Activated CD4-positive, alpha-beta memory T cell treated with anti-CD3 and anti-CD28 coated beads for 36 hours (primary cell): ENCODE measurements around the gene EMILIN2. TPM values are rescaled to one million over a fixed set of nuclear protein-coding genes. Genes with fewer than 3 reads are reported as not detected.
"Not testable (repeated sequence)": the region's sequence is repeated elsewhere in the genome, so short reads cannot be mapped to it uniquely, and the experiment has no call there.

Experiments used
- CTCF ChIA-PET: fragments of 350-600 bp; sonication (Branson Sonifier 250); formaldehyde crosslinking; loops from one replicate; lab custom pipeline; 2021; ENCODE audit warnings: antibody characterized with exemption, inconsistent platforms; lab: Charles Lee
- POLR2A ChIA-PET: fragments of 350-600 bp; sonication (Branson Sonifier 250); formaldehyde crosslinking; loops from one replicate; lab custom pipeline; 2021; ENCODE audit warnings: antibody characterized with exemption; lab: Charles Lee
- DNase-seq: peaks from one replicate; pipeline ENCODE4 v3.0.0-alpha.2; 2020
- H3K27ac Mint-ChIP-seq: one replicate; pipeline ENCODE4 v1.8.0; 2021; ENCODE audit warnings: mixed read lengths
- H3K27me3 Mint-ChIP-seq: one replicate; pipeline ENCODE4 v1.8.0; 2021; ENCODE audit warnings: mixed read lengths
- H3K36me3 Mint-ChIP-seq: one replicate; pipeline ENCODE4 v1.8.0; 2021; ENCODE audit warnings: mixed read lengths
- H3K4me1 Mint-ChIP-seq: one replicate; pipeline ENCODE4 v1.8.0; 2021; ENCODE audit warnings: low read depth, mixed read lengths
- H3K4me3 Mint-ChIP-seq: one replicate; pipeline ENCODE4 v1.8.0; 2021; ENCODE audit warnings: mild to moderate bottlenecking, mixed read lengths
- H3K9me3 Mint-ChIP-seq: one replicate; pipeline ENCODE4 v1.8.0; 2021; ENCODE audit warnings: mixed read lengths
- intact Hi-C: fragments of 100-400 bp; cut with micrococcal nuclease; formaldehyde crosslinking; loops from one replicate; pipeline ENCODE4 v1.15.1; 2023
- total RNA-seq, 2 experiments: library from RNA; stranded (reverse); gene quantifications; one replicate each; pipeline ENCODE4 v1.2.3, GENCODE V29; 2021

The EMILIN2 gene
- total RNA-seq: 10 to 100 TPM; 18.7 to 20.1 TPM

DNA sequence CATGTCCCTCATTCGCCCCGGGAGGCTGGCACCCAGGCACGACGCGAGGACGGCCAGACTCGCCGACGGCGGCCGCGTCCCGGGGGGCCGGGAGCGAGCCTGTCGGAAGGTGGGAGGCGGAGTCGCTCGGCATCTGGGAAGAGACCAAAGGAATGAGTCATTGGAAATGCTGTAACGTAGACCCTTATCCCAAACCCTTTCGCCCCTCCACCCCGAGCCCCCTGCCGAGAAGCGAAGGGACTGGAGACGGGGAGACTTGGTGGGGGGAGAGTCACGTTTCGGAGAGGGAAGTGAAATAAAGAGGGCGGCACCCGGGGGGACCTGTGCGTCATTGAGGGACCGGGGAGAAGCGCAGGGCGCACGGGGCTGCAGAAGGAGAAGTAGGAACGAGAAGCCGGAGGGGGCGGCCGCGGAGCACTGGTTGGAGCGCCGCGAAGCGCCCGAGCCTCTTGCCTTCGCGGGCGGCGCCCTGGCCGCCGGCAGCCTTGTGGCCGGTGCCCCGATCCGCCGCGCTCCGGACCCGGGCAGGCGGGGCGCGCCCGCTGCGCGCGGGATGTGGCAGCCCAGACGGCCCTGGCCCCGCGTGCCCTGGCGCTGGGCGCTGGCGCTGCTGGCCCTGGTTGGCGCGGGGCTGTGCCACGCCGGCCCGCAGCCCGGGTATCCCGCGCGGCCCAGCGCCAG, at the start of gene EMILIN2:
TSS of gene EMILIN2 (plus strand) at position 371 of the 681 bp plus-strand sequence. CDS start at position 554, 183 bp downstream.
- Mint-ChIP-seq H3K27ac (peak within 1 kb of the TSS; percentile 11), H3K36me3 (peaks cover 2% of the 10 kb centered on the region), H3K4me3 (peak within 1 kb of the TSS; percentile 84), H3K27me3 (peaks cover 27% of the 10 kb centered on the region), H3K4me1 (peaks cover 29% of the 10 kb centered on the region), H3K9me3 (no peaks in the 10 kb centered on the region)
- ChIA-PET POLR2A (interaction anchor here (0.9 kb wide), 1 partner anchor 59 kb away, joined by 6 read pairs; no protein-coding TSS in a partner anchor), CTCF (interaction anchor here (1.8 kb wide), 1 partner anchor 36 kb away, joined by 4 read pairs; no protein-coding TSS in a partner anchor)
- peak; percentile 60 for DNase-seq
- intact Hi-C loops: loop anchor here (2.0 to 5.0 kb wide), 3 partner anchors 36 to 126 kb away; no protein-coding TSS in a partner anchor

DNA sequence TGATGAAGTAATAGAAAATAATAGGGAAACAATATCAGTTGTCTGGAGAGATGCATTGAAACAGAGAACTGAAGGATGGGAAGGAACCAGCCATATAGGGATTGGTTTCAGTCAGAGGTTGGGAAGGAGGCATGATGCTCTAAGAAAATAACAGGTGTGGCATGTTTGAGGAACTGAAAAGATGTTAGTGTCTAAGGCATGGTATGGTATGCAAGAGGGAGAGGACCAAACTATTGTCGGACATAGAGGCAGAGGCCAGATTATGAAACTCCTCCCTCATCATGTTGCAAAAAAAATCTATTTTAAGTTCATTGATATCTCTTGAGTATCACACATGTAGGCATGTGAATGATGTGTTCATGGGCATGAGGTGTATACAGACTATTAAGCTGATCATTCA, 48.9 kb upstream of the EMILIN2 start:
- intact Hi-C loops: no loop called here
- Mint-ChIP-seq H3K27me3 (no peaks in the 10 kb centered on the region), H3K4me3 (no peak overlapping the region), H3K9me3 (no peaks in the 10 kb centered on the region), H3K4me1 (no peaks in the 10 kb centered on the region), H3K27ac (no peak overlapping the region), H3K36me3 (peaks cover 43% of the 10 kb centered on the region)
- CTCF ChIA-PET: no interaction called here
- POLR2A ChIA-PET: no interaction called here
- DNase-seq: no peak

DNA sequence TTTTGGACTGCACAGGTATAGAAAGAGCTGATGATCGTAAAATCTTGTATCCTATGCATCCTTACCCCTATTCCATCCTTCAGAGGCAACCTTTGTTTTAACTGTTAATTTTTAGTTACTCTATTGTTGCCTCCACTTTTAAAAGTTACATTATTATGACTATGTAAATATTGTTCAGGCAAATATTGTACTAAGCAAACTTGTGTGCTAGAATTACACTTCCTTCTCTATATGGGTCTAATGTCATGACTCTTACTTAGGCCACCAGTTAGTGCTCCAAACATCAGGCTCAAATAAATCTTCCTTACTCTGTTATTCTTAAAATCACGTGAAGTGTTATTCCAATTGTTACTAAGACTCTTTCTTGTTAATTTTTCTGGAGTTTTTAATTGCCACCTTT, 47.4 kb upstream of the EMILIN2 start:
- intact Hi-C loops: no loop called here
- Mint-ChIP-seq H3K27me3 (no peaks in the 10 kb centered on the region), H3K36me3 (peaks cover 48% of the 10 kb centered on the region), H3K9me3 (no peaks in the 10 kb centered on the region), H3K27ac (no peak overlapping the region), H3K4me3 (no peak overlapping the region), H3K4me1 (no peaks in the 10 kb centered on the region)
- no peak for DNase-seq
- CTCF ChIA-PET: no interaction called here
- POLR2A ChIA-PET: no interaction called here

DNA sequence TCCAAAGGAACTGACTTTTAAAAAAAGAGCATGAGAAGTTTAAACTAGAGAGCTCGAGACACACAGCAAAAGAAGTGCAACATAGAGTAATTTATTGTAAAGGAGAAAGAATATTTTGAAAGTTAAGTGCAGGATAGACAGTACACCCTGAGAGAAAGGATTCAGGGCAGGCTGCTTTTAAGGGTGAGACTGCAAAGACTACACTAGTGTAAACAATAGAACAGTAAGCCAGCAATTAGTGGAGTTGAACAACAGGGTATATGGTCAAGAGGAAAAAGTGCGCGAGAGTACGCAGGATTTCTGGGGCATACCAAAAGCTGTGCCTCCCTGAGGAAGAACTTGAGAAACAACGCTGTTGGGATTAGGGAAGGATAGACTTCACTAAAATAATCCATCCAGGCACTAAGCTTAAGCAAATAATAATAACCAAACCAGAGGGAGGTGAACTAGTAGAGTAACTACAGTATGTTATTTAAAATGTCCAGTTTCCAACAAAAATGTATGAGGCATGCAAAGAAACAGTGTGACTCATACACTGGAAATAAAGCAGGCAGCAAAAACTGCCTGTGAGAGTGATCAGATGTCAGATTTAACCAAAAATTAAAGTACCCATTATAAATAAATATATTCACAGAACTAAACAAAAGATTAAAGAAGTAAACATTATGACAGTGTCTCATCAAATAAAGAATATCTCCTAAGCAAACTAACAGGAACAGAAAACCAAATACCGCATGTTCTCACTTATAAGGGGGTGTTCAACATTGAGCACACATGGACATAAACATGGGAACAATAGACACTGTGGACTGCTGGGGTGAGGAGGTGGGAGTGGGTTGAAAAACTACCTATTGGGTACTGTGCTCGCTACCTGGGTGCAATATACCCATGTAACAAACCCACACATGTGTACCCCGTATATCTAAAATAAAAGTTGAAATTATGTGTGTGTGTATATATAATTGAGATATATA, 40.5 kb upstream of the EMILIN2 start:
- POLR2A ChIA-PET: no interaction called here
- CTCF ChIA-PET: no interaction called here
- Mint-ChIP-seq H3K9me3 (peaks cover 18% of the 10 kb centered on the region), H3K4me1 (no peaks in the 10 kb centered on the region), H3K4me3 (no peak overlapping the region), H3K27ac (no peak overlapping the region), H3K36me3 (peaks cover 21% of the 10 kb centered on the region), H3K27me3 (no peaks in the 10 kb centered on the region)
- intact Hi-C loops: no loop called here
- no peak for DNase-seq

DNA sequence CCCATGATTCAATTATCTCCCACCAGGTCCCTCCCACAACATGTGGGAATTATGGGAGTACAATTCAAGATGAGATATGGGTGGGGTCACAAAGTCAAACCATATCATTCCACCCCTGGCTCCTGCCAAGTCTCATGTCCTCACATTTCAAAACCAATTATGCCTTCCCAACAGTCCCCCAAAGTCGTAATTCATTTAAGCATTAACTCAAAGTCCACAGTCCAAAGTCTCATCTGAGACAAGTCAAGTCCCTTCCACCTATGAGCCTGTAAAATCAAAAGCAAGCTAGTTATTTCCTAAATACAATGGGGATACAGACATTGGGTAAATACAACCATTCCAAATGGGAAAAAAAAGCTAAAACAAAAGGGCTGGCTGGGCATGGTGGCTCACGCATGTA, 38.2 kb upstream of the EMILIN2 start:
- H3K4me3 Mint-ChIP-seq, CTCF ChIA-PET, DNase-seq, H3K27ac Mint-ChIP-seq, intact Hi-C loops, H3K4me1 Mint-ChIP-seq, H3K27me3 Mint-ChIP-seq: not testable (repeated sequence)
- POLR2A ChIA-PET: interaction anchor here (0.7 kb wide), 1 partner anchor 10 kb away, joined by 3 read pairs; no protein-coding TSS in a partner anchor
- Mint-ChIP-seq H3K36me3 (peaks cover 16% of the 10 kb centered on the region), H3K9me3 (peaks cover 38% of the 10 kb centered on the region)

DNA sequence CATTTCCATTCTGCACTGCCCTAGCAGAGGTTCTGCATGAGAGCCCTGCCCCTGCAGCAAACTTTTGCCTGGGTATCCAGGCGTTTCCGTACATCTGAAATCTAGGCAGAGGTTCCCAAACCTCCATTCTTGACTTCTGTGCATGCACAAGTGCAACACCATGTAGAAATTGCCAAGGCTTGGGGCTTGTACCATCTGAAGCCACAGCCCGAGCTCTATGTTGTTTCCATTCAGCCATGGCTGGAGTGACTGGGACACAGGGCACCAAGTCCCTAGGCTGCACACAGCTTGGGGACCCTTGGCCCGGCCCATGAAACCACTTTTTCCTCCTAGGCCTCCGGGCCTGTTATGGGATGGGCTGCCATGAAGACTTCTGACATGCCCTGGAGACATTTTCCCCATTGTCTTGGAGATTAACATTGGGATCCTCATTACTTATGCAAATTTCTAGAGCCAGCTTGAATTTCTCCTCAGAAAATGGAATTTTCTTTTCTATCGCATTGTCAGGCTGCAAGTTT, 37.1 kb upstream of the EMILIN2 start:
- CTCF ChIA-PET, H3K27me3 Mint-ChIP-seq, intact Hi-C loops, DNase-seq, H3K4me1 Mint-ChIP-seq, H3K4me3 Mint-ChIP-seq, POLR2A ChIA-PET, H3K27ac Mint-ChIP-seq: not testable (repeated sequence)
- H3K36me3 Mint-ChIP-seq: peaks cover 11% of the 10 kb centered on the region
- H3K9me3 Mint-ChIP-seq: peaks cover 45% of the 10 kb centered on the region

DNA sequence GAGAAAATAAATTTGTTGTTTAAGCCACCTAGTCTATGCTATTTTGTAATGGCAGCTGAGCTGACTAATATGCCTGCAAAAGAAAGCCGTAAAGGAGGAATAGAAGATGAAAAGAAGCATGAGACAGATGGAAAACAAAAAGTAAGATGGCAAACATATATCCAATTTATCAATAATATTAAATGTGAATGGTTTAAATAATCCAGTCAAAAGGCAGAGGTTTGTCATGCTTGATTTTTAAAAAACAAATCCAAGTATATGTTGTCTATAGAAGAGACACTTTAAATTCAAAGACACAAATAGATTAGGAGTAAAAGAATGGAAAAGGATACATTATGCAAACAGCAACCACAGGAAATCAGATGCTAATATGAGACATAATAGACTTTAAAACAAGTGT, 35.4 kb upstream of the EMILIN2 start:
- peaks cover 54% of the 10 kb centered on the region for H3K9me3 Mint-ChIP-seq
- ChIA-PET POLR2A (no interaction called here), CTCF (no interaction called here)
- no peak for DNase-seq
- no peaks in the 10 kb centered on the region for H3K27me3 Mint-ChIP-seq
- no peak overlapping the region for H3K4me3 Mint-ChIP-seq
- H3K36me3 Mint-ChIP-seq: peaks cover 7% of the 10 kb centered on the region
- no peak overlapping the region for H3K27ac Mint-ChIP-seq
- intact Hi-C loops: no loop called here
- H3K4me1 Mint-ChIP-seq: no peaks in the 10 kb centered on the region

DNA sequence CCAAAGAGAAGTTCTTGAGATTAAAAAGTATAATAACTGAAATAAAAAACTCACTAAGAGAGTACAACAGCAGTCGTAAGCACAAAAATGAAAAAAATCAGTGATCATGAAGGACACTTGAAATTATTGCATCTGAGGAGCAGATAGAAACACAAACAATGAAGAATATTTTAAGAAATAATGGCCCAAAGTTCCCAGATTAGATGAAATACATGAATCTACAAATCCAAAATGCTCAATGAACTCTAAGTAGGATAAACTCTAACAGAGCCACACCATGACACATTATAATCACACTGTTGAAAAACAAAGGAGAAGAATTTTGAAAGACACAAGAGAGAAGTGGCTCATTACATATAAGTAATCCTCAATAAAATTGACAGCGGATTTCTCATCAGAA, 31.9 kb upstream of the EMILIN2 start:
- DNase-seq: no peak
- intact Hi-C loops: no loop called here
- H3K4me1 Mint-ChIP-seq: no peaks in the 10 kb centered on the region
- ChIA-PET CTCF (no interaction called here), POLR2A (no interaction called here)
- H3K9me3 Mint-ChIP-seq: peaks cover 49% of the 10 kb centered on the region
- no peak overlapping the region for H3K4me3 Mint-ChIP-seq
- no peaks in the 10 kb centered on the region for H3K27me3 Mint-ChIP-seq
- peaks cover 5% of the 10 kb centered on the region for H3K36me3 Mint-ChIP-seq
- H3K27ac Mint-ChIP-seq: no peak overlapping the region

DNA sequence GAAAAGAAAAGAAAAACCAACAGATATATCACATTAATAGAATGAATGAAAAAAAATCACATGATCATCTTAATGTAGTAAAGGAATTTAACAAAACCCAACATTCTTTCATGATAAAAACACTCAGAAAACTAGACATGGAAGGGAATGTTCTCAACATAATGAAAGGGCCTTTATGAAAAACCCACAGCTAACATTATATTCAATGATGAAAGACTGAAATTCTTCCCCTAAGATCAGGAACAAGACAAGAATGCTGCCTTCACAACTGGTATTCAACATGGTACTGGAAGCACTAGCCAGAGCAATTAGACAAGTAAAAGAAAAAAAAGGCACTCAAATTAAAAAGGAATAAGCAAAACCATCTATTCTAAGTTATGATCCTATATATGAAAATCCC, 28.5 kb upstream of the EMILIN2 start:
- CTCF ChIA-PET: no interaction called here
- POLR2A ChIA-PET: interaction anchor here (0.7 kb wide), 1 partner anchor 9 kb away, joined by 3 read pairs; no protein-coding TSS in a partner anchor
- H3K27ac Mint-ChIP-seq: no peak overlapping the region
- H3K27me3 Mint-ChIP-seq: no peaks in the 10 kb centered on the region
- no peaks in the 10 kb centered on the region for H3K4me1 Mint-ChIP-seq
- intact Hi-C loops: no loop called here
- no peak overlapping the region for H3K4me3 Mint-ChIP-seq
- peaks cover 2% of the 10 kb centered on the region for H3K36me3 Mint-ChIP-seq
- H3K9me3 Mint-ChIP-seq: peaks cover 22% of the 10 kb centered on the region
- DNase-seq: no peak

DNA sequence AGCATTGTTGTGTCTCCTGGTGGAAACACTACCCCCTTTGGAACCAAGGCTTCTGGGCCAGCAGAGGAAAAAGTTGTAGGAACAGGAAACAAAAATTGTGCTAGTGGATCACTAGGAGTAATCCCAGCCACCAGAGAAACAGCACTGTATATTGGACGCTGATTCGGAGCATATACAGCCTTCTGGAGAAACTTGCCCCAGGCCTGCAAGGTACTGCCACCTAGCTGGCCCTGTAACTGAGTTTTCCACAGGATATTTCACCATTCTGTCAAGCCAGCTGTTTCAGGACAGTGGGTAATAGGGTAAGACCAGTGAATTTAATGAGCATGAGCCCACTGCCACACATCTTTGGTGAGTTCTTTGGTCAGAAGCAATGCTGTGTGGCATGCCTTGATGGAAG, 25.1 kb upstream of the EMILIN2 start:
- no peak overlapping the region for H3K27ac Mint-ChIP-seq
- no peaks in the 10 kb centered on the region for H3K27me3 Mint-ChIP-seq
- ChIA-PET POLR2A (no interaction called here), CTCF (no interaction called here)
- DNase-seq: no peak
- H3K4me1 Mint-ChIP-seq: no peaks in the 10 kb centered on the region
- H3K4me3 Mint-ChIP-seq: no peak overlapping the region
- H3K9me3 Mint-ChIP-seq: peaks cover 3% of the 10 kb centered on the region
- intact Hi-C loops: no loop called here
- no peaks in the 10 kb centered on the region for H3K36me3 Mint-ChIP-seq

DNA sequence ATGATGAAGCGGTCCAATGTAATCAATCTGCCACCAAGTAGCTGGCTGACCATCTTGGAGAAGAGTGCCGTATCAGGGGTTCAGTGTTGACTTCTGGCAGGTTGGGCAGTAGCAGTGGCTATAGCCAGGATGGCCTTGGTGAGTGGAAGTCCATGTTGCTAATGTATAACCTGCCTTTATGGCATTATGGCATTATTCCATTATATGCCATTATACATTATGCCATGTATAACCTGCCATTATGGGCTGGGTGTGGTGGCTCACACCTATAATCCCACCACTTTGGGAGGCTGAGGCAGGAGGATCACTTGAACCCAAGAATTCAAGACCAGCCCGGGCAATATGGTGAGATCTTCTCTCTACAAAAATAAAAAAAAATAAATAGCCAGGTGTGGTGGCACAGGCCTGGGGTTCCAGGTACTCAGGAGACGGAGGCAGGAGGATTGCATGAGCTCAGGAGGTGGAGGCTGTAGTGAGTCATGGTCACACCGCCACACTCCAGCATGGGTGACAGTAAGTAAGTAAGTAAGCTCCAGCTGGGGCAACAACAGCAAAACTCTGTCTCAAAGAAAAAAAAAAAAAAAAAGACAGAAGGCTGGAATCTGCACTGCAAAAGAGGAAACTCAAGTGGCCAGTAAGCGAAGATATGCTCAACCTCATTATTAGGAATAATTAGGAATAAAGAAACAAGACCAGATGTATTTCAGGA, 24.4 kb upstream of the EMILIN2 start:
- Mint-ChIP-seq H3K9me3 (peaks cover 3% of the 10 kb centered on the region), H3K27me3 (no peaks in the 10 kb centered on the region), H3K36me3 (no peaks in the 10 kb centered on the region), H3K4me3 (no peak overlapping the region), H3K27ac (no peak overlapping the region), H3K4me1 (no peaks in the 10 kb centered on the region)
- intact Hi-C loops: no loop called here
- no peak for DNase-seq
- ChIA-PET POLR2A (no interaction called here), CTCF (no interaction called here)

DNA sequence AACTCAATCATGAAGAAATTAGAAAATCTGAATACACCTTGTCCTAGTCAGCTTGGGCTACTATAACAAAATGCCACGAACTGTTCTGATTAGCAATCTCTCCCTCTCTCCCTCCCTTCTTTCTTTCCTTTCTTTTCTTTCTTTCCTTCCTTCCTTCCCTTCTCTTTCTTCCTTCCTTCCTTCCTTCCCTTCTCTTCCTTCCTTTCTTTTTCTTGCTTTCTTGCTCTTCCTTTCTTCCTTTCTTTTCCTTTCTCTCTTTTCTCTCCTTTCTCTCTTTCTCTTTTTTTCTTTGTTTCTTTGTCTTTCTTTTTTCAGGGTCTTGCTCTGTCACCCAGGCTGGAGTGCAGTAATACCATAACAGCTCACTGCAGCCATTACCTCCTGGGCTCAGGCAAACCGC, 23.6 kb upstream of the EMILIN2 start:
- Mint-ChIP-seq H3K4me3 (no peak overlapping the region), H3K27ac (no peak overlapping the region), H3K9me3 (peaks cover 3% of the 10 kb centered on the region), H3K4me1 (no peaks in the 10 kb centered on the region), H3K36me3 (no peaks in the 10 kb centered on the region), H3K27me3 (no peaks in the 10 kb centered on the region)
- ChIA-PET CTCF (no interaction called here), POLR2A (no interaction called here)
- DNase-seq: no peak
- intact Hi-C loops: no loop called here
